ENCODE data around the gene PPP1R13B. TPM values are rescaled to one million over a fixed set of nuclear protein-coding genes. Genes with fewer than 3 reads are reported as not detected.

PPP1R13B gene
- total RNA-seq, 1 donor from 2014 or later: 40.3 TPM

Other genes starting within 250 kb of the PPP1R13B start
- gene KLC1, start 218.4 kb downstream of the PPP1R13B start, total RNA-seq: 178 and 180 TPM in 2 replicates
- 25.7 and 30.2 TPM in 2 replicates for gene XRCC3, start 132.1 kb downstream of the PPP1R13B start, total RNA-seq
- 47.2 and 52.5 TPM in 2 replicates for gene ZFYVE21, start 131.8 kb downstream of the PPP1R13B start, total RNA-seq
- not detected in 2 replicates for gene TDRD9, start 80.9 kb upstream of the PPP1R13B start, total RNA-seq
- not detected in 2 replicates for gene RD3L, start 95.0 kb upstream of the PPP1R13B start, total RNA-seq
- not detected in 2 replicates for gene ASPG, start 238.1 kb upstream of the PPP1R13B start, total RNA-seq